ENCODE data around the gene XYLT1.

The XYLT1 gene

DNA sequence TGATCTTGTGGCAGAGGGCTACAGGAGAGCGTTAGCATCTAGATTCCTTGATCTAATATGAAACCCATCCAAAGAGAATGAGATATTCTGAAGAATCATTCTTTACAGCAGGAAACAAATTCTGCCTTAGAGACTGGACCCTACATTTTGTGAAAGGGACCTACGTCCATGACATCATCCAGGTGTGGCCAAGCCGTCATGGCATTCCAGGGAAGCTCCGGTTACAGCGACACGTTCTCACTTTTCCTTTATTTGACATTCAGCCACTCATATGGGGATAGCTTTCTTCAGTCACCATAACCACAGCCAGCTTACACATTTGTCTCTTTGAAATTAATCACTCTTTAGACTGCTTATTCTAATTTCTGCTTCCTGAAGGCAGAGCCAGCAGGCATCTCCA is 408.1 kb downstream of the XYLT1 start:
- Histone ChIP-seq H3K4me3 (IDR thresholded peaks at IDR 0.05; ENCODE audit: insufficient read depth, low read depth, low read length) (no peak overlapping the region), H4K20me1 (ENCODE audit: insufficient read depth) (no peaks in the 10 kb centered on the region), H3K4me2 (no peak overlapping the region), H3K9ac (no peak overlapping the region), H3K79me2 (ENCODE audit: insufficient read depth, low read depth) (no peaks in the 10 kb centered on the region), H3K27ac (no peak overlapping the region), H3K27me3 (ENCODE audit: insufficient read depth, low read depth) (no peaks in the 10 kb centered on the region), H3K36me3 (ENCODE audit: insufficient read depth) (no peaks in the 10 kb centered on the region), H3K4me1 (ENCODE audit: low read depth, poor library complexity, severe bottlenecking) (no peaks in the 10 kb centered on the region), H2AFZ (ENCODE audit: low read depth) (no peak overlapping the region)
- no peak for TF ChIP-seq CTCF (conservative IDR thresholded peaks at IDR 0.05; ENCODE audit: low read depth, low read length)

DNA sequence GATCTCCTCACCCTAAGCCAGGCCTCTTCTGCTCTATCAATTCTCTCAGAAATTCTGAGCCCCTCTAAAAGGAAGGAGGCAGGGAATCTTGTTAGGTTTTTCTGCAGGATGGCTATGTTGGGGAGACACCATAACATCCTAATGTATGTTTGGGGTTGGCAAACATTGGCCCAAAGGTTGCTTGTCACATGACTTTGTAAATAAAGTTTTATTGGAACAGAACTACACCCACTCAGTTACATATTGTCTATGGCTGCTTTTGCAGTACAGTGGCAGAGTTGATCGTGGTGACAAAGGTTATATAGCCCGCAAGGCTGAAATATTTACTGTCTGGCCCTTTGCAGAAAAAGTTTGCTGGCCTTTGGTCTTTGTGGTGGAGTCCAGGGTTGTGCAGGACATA is 409.4 kb downstream of the XYLT1 start:
- no peak overlapping the region for H2AFZ ChIP-seq (ENCODE audit: low read depth)
- H3K27ac ChIP-seq = no peak overlapping the region
- no peak overlapping the region for H3K4me2 ChIP-seq
- no peak overlapping the region for H3K4me3 ChIP-seq (IDR thresholded peaks at IDR 0.05; ENCODE audit: insufficient read depth, low read depth, low read length)
- H3K79me2 ChIP-seq (ENCODE audit: insufficient read depth, low read depth) = no peaks in the 10 kb centered on the region
- no peaks in the 10 kb centered on the region for H4K20me1 ChIP-seq (ENCODE audit: insufficient read depth)
- TF ChIP-seq CTCF (conservative IDR thresholded peaks at IDR 0.05; ENCODE audit: low read depth, low read length) = no peak
- no peaks in the 10 kb centered on the region for H3K27me3 ChIP-seq (ENCODE audit: insufficient read depth, low read depth)
- H3K9ac ChIP-seq = no peak overlapping the region
- no peaks in the 10 kb centered on the region for H3K4me1 ChIP-seq (ENCODE audit: low read depth, poor library complexity, severe bottlenecking)
- H3K36me3 ChIP-seq (ENCODE audit: insufficient read depth) = no peaks in the 10 kb centered on the region

GRCh38 chr16:17058471-17058870 is 412.3 kb downstream of the XYLT1 start:
- no peak for TF ChIP-seq CTCF (conservative IDR thresholded peaks at IDR 0.05; ENCODE audit: low read depth, low read length)
- H3K36me3 ChIP-seq (ENCODE audit: insufficient read depth) = no peaks in the 10 kb centered on the region
- no peak overlapping the region for H3K4me2 ChIP-seq
- H3K9ac ChIP-seq = no peak overlapping the region
- no peaks in the 10 kb centered on the region for H4K20me1 ChIP-seq (ENCODE audit: insufficient read depth)
- H3K4me3 ChIP-seq (IDR thresholded peaks at IDR 0.05; ENCODE audit: insufficient read depth, low read depth, low read length) = no peak overlapping the region
- H2AFZ ChIP-seq (ENCODE audit: low read depth) = no peak overlapping the region
- no peaks in the 10 kb centered on the region for H3K79me2 ChIP-seq (ENCODE audit: insufficient read depth, low read depth)
- no peaks in the 10 kb centered on the region for H3K4me1 ChIP-seq (ENCODE audit: low read depth, poor library complexity, severe bottlenecking)
- H3K27me3 ChIP-seq (ENCODE audit: insufficient read depth, low read depth) = no peaks in the 10 kb centered on the region
- H3K27ac ChIP-seq = no peak overlapping the region

GRCh38 chr16:17056666-17057065 is 414.1 kb downstream of the XYLT1 start:
- no peak for TF ChIP-seq CTCF (conservative IDR thresholded peaks at IDR 0.05; ENCODE audit: low read depth, low read length)
- no peaks in the 10 kb centered on the region for H4K20me1 ChIP-seq (ENCODE audit: insufficient read depth)
- no peak overlapping the region for H3K4me3 ChIP-seq (IDR thresholded peaks at IDR 0.05; ENCODE audit: insufficient read depth, low read depth, low read length)
- H3K27ac ChIP-seq = no peak overlapping the region
- no peaks in the 10 kb centered on the region for H3K79me2 ChIP-seq (ENCODE audit: insufficient read depth, low read depth)
- H3K9ac ChIP-seq = no peak overlapping the region
- H3K4me1 ChIP-seq (ENCODE audit: low read depth, poor library complexity, severe bottlenecking) = no peaks in the 10 kb centered on the region
- no peaks in the 10 kb centered on the region for H3K36me3 ChIP-seq (ENCODE audit: insufficient read depth)
- no peak overlapping the region for H2AFZ ChIP-seq (ENCODE audit: low read depth)
- H3K27me3 ChIP-seq (ENCODE audit: insufficient read depth, low read depth) = no peaks in the 10 kb centered on the region
- H3K4me2 ChIP-seq = no peak overlapping the region
